ENCODE data around the gene MYO9A. TPM values are rescaled to one million over a fixed set of nuclear protein-coding genes. Genes with fewer than 3 reads are reported as not detected.

Gene MYO9A
- total RNA-seq, 1 experiment from 2014 or later, result 21.4 TPM

- H3K4me3 Mint-ChIP-seq, result no peak overlapping the region
- no peaks in the 10 kb centered on the region for H3K27me3 ChIP-seq (ENCODE audit: insufficient read depth, low read length)
- no peak overlapping the region for H4K91ac ChIP-seq (ENCODE audit: insufficient read length, low read depth, low read length)
- H2BK120ac ChIP-seq (ENCODE audit: low read depth, low read length, poor library complexity, severe bottlenecking), result no peak overlapping the region
- no peak overlapping the region for H3K9ac ChIP-seq (ENCODE audit: extremely low read depth, insufficient read length, low read length)
- H2BK15ac ChIP-seq (ENCODE audit: low read depth, low read length), result no peak overlapping the region
- TF ChIP-seq CTCF (conservative IDR thresholded peaks at IDR 0.05), result no peak
- H2BK20ac ChIP-seq (ENCODE audit: low read depth, low read length, poor library complexity, severe bottlenecking), result no peak overlapping the region
- H4K5ac ChIP-seq (ENCODE audit: insufficient read length, low read depth, low read length), result no peak overlapping the region
- H2BK5ac ChIP-seq (ENCODE audit: insufficient read length, low read length), result no peak overlapping the region
- no peak overlapping the region for H3K4ac ChIP-seq (ENCODE audit: low read depth, low read length)
- no peak overlapping the region for H3T11ph ChIP-seq (ENCODE audit: low read length)
- no peak overlapping the region for H2AK5ac ChIP-seq (ENCODE audit: insufficient read length, low read length)
- no peak for DNase-seq
- no peaks in the 10 kb centered on the region for H3K23me2 ChIP-seq (ENCODE audit: insufficient read length, low read depth, low read length, poor library complexity, severe bottlenecking)
- H4K20me1 ChIP-seq (ENCODE audit: control insufficient read depth, insufficient read depth, insufficient read length), result no peaks in the 10 kb centered on the region
- no peak overlapping the region for H3K23ac ChIP-seq (ENCODE audit: insufficient read length, low read depth, low read length)
- whole genome bisulfite sequencing (ENCODE audit: extremely low coverage, insufficient read length, low lambda C conversion rate), result no CpG with 5 or more reads among the region's 1 CpG
- H3K79me1 ChIP-seq (ENCODE audit: insufficient read depth, low read depth, low read length, poor library complexity, severe bottlenecking), result no peaks in the 10 kb centered on the region
- peaks cover 2 to 3% of the 10 kb centered on the region in 2 experiments for H3K9me3 Mint-ChIP-seq
- no peaks in the 10 kb centered on the region for H3K79me2 ChIP-seq (ENCODE audit: insufficient read depth, low read length)
- peaks cover under 1 to 4% (median 2%) of the 10 kb centered on the region in 3 experiments for H3K36me3 Mint-ChIP-seq (ENCODE audit: insufficient read depth in 1 of 3, low read depth in 3 of 3)
- H3K4me1 ChIP-seq (ENCODE audit: insufficient read depth, low read length), result no peaks in the 10 kb centered on the region
- H3K4me1 Mint-ChIP-seq, result no peaks in the 10 kb centered on the region
- no peak overlapping the region for H4K8ac ChIP-seq (replicated peaks; ENCODE audit: insufficient read length, low read depth, low read length)
- H3K27ac ChIP-seq (ENCODE audit: insufficient read length, low read depth, low read length), result no peak overlapping the region
- H3K14ac ChIP-seq (ENCODE audit: insufficient read depth, low read length), result no peak overlapping the region
- no peaks in the 10 kb centered on the region for H3K27me3 Mint-ChIP-seq (ENCODE audit: low read depth)
- no peak overlapping the region for H2BK12ac ChIP-seq (ENCODE audit: insufficient read length, low read depth, low read length)
- no peak overlapping the region for H3K4me2 ChIP-seq (ENCODE audit: insufficient read depth, insufficient read length, low read length)
- no peaks in the 10 kb centered on the region for H3K9me3 ChIP-seq (ENCODE audit: control insufficient read depth, low read depth, low read length)
- no peak overlapping the region for H3K18ac ChIP-seq (ENCODE audit: insufficient read length, low read depth, low read length)
- H3K27ac Mint-ChIP-seq, result no peak overlapping the region
- no peak overlapping the region for H2AFZ ChIP-seq (ENCODE audit: low read length)
- H3K56ac ChIP-seq (ENCODE audit: insufficient read length, low read depth, low read length), result no peak overlapping the region
Measured at GRCh38 chr15:71773206-71773859, 344.6 kb downstream of the MYO9A start.

Other genes with a start within 250 kb of the MYO9A start
- 4.8 and 4.9 TPM in 2 replicates for gene SENP8, start 253 bp upstream of the MYO9A start, total RNA-seq (2021)
- 1.3 and 1.5 TPM in 2 replicates for gene GRAMD2A, start 79.6 kb upstream of the MYO9A start, total RNA-seq (2021)
- 1,026 and 1,042 TPM in 2 replicates for gene PKM, start 113.0 kb upstream of the MYO9A start, total RNA-seq (2021)
- gene PARP6, start 154.4 kb upstream of the MYO9A start, total RNA-seq (2021), result 54.4 and 54.5 TPM in 2 replicates
- gene CELF6, start 202.0 kb upstream of the MYO9A start, total RNA-seq (2021), result 0.13 and 0.18 TPM in 2 replicates